MM.1S (cell line): ENCODE results near the gene ATP1A2.

Experiments used
- EZH2 ChIP-seq: fragments of 300-600 bp; sonication (generic); optimal IDR thresholded peaks from 2 replicates; pipeline ENCODE3; 2017; ENCODE audit warnings: low read depth, mild to moderate bottlenecking, antibody characterized with exemption, low read length, mixed read lengths
- EZH2phosphoT487 ChIP-seq: fragments of 300-600 bp; sonication (generic); IDR thresholded peaks from 2 replicates; pipeline ENCODE4 v1.6.1; 2018; ENCODE audit warnings: antibody characterized with exemption, low read length
- TF ChIP-seq, protein P1 (sequence below): fragments of 300-600 bp; sonication (generic); IDR thresholded peaks from 2 replicates; pipeline ENCODE4 v1.5.1; 2016; ENCODE audit warnings: antibody characterized with exemption, low read length, mixed read lengths

DNA sequence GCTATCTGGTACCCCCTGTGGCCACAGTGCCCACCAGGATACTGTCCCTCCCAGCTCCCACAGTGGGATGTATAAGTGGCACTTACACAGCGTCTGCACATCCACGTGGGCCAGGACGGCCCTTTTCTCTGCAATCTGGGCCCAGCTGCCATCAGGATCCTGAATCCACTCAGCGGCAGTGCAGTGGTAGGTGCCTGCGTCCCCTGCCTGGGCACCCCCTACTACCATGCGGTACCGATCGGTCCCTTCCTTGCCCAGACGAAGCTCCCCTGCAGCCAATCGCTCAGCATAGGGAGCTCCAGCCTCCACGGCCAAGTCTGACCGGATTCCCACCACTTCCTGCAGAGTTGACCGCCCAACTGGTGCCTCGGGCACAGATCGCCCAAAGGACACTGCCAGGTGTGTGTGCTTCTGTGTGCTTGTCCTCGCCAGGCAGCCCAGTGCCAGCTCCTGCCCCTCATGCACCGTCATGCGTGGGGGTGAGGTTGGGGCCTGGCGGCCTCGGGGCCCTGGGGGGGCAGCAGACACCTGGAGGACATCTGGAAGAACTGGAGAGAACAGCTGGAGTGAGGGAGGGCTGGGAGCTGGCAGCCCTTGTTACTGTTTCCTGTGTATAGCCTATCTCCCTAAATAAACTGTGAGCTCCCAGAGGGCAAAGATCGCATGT, 21.8 kb upstream of the ATP1A2 start:
- TF ChIP-seq, protein P1, sequence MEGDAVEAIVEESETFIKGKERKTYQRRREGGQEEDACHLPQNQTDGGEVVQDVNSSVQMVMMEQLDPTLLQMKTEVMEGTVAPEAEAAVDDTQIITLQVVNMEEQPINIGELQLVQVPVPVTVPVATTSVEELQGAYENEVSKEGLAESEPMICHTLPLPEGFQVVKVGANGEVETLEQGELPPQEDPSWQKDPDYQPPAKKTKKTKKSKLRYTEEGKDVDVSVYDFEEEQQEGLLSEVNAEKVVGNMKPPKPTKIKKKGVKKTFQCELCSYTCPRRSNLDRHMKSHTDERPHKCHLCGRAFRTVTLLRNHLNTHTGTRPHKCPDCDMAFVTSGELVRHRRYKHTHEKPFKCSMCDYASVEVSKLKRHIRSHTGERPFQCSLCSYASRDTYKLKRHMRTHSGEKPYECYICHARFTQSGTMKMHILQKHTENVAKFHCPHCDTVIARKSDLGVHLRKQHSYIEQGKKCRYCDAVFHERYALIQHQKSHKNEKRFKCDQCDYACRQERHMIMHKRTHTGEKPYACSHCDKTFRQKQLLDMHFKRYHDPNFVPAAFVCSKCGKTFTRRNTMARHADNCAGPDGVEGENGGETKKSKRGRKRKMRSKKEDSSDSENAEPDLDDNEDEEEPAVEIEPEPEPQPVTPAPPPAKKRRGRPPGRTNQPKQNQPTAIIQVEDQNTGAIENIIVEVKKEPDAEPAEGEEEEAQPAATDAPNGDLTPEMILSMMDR: no peak
- no peak for TF ChIP-seq EZH2phosphoT487
- TF ChIP-seq EZH2: no peak
